Mucosa of descending colon (tissue), 3 donors: ENCODE data around the gene PLAC1. TPM values are rescaled to one million over a fixed set of nuclear protein-coding genes. Genes with fewer than 3 reads are reported as not detected.

ENCODE experiments used
- ATAC-seq: fragments of 200-7000 bp; cut with Tn5 transposase; one replicate; pipeline ENCODE4 v1.9.1; 2020; ENCODE audit warnings: mild to moderate bottlenecking, moderate library complexity
- DNase-seq, 3 donors: peaks; one replicate each; pipeline ENCODE4 v3.0.0-alpha.2; 2020
- H3K36me3 ChIP-seq: fragments of 200-600 bp; one replicate; pipeline ENCODE4 v1.8.0; 2021; ENCODE audit warnings: low read depth, mild to moderate bottlenecking
- H3K4me1 ChIP-seq: fragments of 200-600 bp; one replicate; pipeline ENCODE4 v1.8.0; 2021; ENCODE audit warnings: low read depth, mild to moderate bottlenecking
- H3K4me3 ChIP-seq: fragments of 200-600 bp; one replicate; pipeline ENCODE4 v1.8.0; 2021; ENCODE audit warnings: mild to moderate bottlenecking
- H3K9me3 ChIP-seq: fragments of 200-600 bp; one replicate; pipeline ENCODE4 v1.8.0; 2021; ENCODE audit warnings: mild to moderate bottlenecking
- intact Hi-C, 2 donors: fragments of 100-400 bp; cut with DNase I in 1 of 2; cut with micrococcal nuclease in 1 of 2; formaldehyde crosslinking; loops; one replicate each; pipeline versions ENCODE4 v1.11.0 to v1.11.1; 2022; cut with DNase I, micrococcal nuclease
- total RNA-seq, 3 donors: library from RNA; stranded (reverse); fragmentation: NEBNext Ultra II Directional in 2 of 3; extraction: Animal tissue kit (Norgen Biotek cat#: 25700) in 2 of 3; gene quantifications; one replicate each; pipeline versions ENCODE4 v1.2.1 to v1.2.4, GENCODE V29; 2021 to 2023
- TF ChIP-seq, protein P1 (sequence below): fragments of 200-600 bp; IDR thresholded peaks from one replicate; pipeline ENCODE4 v1.8.0; 2022; ENCODE audit warnings: antibody characterized with exemption, mild to moderate bottlenecking
- donor health status: DM: no; HTN: no; CAD: no; lungs with moderate emphysema.
- donor health status: DM: no; HTN: no; CAD: no.
- donor health status: DM: no; HTN: yes; CAD: no.

Gene PLAC1
- total RNA-seq, 3 donors from 2014 or later = not detected

DNA sequence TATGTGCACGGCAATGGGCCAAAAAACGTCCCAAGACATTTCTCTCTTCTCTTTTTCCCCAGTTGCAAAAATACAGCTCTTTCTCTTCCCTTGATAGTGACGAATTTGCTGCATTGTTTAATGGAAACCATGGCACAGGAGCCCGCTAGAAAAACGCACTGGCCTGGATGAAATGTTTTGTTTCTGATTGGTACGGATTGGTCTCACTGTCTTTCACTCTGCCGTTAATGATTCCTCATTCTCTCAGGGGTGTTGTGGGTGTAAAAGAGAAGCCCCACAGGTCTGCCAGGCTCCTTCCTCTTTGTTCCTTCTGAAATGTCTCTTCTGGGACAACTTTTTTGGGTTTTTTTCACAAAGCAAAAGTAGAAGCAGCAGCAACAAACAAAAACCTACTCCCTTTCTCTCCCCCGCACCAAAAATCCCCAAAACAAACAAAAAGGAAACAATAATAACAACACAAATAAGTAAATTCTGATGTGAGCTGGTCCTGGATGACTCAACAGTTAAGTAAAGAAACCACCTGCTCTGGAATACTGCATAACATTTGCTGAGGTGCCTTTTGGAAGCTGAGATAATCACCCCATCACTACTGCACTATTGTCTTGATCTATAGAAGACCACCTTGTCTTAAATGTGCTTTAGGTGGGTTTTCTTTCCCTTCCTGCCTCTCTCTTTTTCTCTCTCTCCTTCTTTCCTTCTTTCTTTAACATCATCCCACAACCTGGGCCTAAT, 89.8 kb downstream of the PLAC1 start:
- ATAC-seq = no peak
- no peaks in the 10 kb centered on the region for H3K4me1 ChIP-seq
- H3K36me3 ChIP-seq = no peaks in the 10 kb centered on the region
- intact Hi-C loops = no loop called here
- H3K4me3 ChIP-seq = no peak overlapping the region
- TF ChIP-seq, protein P1, sequence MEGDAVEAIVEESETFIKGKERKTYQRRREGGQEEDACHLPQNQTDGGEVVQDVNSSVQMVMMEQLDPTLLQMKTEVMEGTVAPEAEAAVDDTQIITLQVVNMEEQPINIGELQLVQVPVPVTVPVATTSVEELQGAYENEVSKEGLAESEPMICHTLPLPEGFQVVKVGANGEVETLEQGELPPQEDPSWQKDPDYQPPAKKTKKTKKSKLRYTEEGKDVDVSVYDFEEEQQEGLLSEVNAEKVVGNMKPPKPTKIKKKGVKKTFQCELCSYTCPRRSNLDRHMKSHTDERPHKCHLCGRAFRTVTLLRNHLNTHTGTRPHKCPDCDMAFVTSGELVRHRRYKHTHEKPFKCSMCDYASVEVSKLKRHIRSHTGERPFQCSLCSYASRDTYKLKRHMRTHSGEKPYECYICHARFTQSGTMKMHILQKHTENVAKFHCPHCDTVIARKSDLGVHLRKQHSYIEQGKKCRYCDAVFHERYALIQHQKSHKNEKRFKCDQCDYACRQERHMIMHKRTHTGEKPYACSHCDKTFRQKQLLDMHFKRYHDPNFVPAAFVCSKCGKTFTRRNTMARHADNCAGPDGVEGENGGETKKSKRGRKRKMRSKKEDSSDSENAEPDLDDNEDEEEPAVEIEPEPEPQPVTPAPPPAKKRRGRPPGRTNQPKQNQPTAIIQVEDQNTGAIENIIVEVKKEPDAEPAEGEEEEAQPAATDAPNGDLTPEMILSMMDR = no peak
- H3K9me3 ChIP-seq = no peaks in the 10 kb centered on the region
- DNase-seq = no peak

DNA sequence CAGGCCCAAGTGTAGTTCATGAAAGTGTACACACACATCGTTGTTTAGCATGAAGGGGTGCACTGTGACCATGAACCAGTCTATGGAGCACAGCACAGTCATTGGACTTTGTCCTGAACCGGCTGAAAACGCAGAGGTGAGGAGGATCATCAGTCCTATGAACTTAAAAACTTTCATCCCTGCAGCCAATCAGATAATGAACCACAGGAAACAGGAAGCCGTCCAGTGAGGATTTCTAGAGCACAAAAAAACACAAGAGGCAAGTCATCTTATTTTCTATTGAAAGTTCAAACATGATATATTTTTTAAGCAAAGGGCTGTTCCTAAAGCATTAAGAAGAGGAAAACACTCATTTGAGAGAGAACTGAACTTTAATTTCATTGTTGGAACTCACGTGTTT, 91.8 kb downstream of the PLAC1 start:
- no peaks in the 10 kb centered on the region for H3K9me3 ChIP-seq
- DNase-seq (no peak), ATAC-seq (no peak)
- H3K36me3 ChIP-seq = no peaks in the 10 kb centered on the region
- TF ChIP-seq, protein P1 = no peak
- H3K4me1 ChIP-seq = no peaks in the 10 kb centered on the region
- intact Hi-C loops = no loop called here
- H3K4me3 ChIP-seq = no peak overlapping the region

DNA sequence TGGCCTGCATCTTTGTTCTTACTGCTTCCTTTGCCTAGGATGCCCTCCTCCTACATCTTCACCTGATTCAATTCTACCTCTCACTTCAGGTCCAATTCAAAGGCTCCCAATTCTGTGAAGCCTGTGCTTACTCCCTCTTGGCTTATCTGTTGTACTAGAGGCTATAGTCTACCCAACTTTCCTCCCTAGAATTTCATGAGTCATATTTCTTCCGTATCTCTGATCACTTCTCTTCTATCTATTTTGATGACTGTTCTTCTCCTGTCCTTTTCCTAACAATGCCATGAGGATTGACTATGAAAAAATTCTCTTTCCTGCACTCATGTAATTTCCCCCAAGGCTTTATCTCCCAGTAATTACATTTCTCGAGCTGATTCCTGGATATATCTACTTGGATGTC, 96.3 kb downstream of the PLAC1 start:
- ATAC-seq (no peak), DNase-seq (no peak)
- intact Hi-C loops = no loop called here
- H3K36me3 ChIP-seq = no peaks in the 10 kb centered on the region
- no peaks in the 10 kb centered on the region for H3K9me3 ChIP-seq
- H3K4me3 ChIP-seq = no peak overlapping the region
- H3K4me1 ChIP-seq = no peaks in the 10 kb centered on the region
- TF ChIP-seq, protein P1 = no peak

DNA sequence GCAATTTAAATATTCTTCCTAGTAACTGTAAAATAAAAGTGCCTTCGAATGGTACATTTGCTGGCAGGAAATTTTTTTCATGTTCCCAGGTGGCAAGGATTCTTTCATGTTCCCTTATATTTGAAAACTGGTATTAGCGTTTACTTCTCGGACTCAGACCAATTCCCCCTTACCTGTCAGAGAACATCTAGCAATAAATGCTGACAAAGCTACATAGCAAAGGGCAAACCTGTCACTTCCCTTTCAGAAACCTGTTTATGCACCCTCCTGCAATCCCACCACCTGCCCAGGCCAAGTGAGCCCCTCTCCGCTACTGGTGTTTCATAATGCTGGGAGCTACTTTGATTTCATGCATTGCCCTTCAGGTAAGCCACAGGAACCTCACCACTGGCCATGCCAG, 100.1 kb downstream of the PLAC1 start:
- no peak for DNase-seq
- Histone ChIP-seq H3K9me3 (no peaks in the 10 kb centered on the region), H3K4me3 (no peak overlapping the region), H3K36me3 (no peaks in the 10 kb centered on the region), H3K4me1 (no peaks in the 10 kb centered on the region)
- intact Hi-C loops = no loop called here
- no peak for ATAC-seq
- TF ChIP-seq, protein P1 = no peak

DNA sequence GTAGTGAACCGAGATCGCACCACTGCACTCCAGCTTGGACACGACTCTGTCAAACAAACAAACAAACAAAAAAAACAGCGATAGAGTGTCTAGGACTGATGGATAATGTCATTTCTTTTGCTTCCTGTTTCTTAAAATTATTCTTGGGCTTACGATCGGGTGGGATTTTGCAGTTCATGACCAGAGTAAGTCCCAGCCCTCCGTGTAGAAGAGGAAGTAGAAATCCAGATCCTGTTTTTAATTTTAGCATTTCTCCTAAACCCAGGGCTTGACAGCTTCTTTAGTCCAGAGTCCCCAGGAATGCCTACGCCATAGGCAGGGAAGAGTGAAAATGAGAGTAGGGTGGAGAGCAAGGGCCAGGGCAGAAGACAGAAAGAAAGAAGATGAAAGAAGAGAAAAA, 104.0 kb downstream of the PLAC1 start:
- H3K4me3 ChIP-seq = no peak overlapping the region
- H3K4me1 ChIP-seq = no peaks in the 10 kb centered on the region
- no peaks in the 10 kb centered on the region for H3K36me3 ChIP-seq
- no peak for DNase-seq
- ATAC-seq = no peak
- intact Hi-C loops = no loop called here
- H3K9me3 ChIP-seq = no peaks in the 10 kb centered on the region
- TF ChIP-seq, protein P1 = no peak

DNA sequence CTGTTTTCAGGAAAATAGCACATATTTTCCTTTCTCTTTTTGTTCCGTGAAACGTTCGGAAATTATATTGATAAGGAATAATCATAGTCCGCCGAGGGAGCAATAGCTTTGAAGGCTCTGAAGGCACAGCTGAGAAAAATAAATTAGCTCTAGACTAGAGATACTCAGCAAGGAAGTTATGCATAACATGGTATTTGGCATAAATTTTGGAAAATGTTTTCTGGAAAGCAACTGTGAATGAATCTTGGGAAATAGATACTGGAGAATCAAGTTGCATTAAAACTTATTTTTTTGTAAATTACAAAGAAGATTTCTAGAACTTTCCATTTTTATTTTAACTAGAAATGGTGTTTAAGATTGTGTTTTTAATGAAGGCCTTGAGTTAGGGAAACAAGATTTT, 105.9 kb downstream of the PLAC1 start:
- ATAC-seq = no peak
- DNase-seq = no peak
- no peaks in the 10 kb centered on the region for H3K36me3 ChIP-seq
- intact Hi-C loops = no loop called here
- no peak overlapping the region for H3K4me3 ChIP-seq
- H3K4me1 ChIP-seq = no peaks in the 10 kb centered on the region
- TF ChIP-seq, protein P1 = no peak
- no peaks in the 10 kb centered on the region for H3K9me3 ChIP-seq
